ENCODE results near the gene SLC25A12.

- TF ChIP-seq CTCF (IDR thresholded peaks at IDR 0.05) (no peak), RAD21 (conservative IDR thresholded peaks at IDR 0.05 in 1 of 2, IDR thresholded peaks at IDR 0.05 in 1 of 2) (no peak), ESRRA (IDR thresholded peaks at IDR 0.05; ENCODE audit: borderline replicate concordance, low read length) (no peak), MAX (IDR thresholded peaks at IDR 0.05) (no peak)
These were observed 71.3 kb downstream of the SLC25A12 start for GRCh38 chr2:171822525-171823322.
